ENCODE measurements around the gene ARMH3.

DNA sequence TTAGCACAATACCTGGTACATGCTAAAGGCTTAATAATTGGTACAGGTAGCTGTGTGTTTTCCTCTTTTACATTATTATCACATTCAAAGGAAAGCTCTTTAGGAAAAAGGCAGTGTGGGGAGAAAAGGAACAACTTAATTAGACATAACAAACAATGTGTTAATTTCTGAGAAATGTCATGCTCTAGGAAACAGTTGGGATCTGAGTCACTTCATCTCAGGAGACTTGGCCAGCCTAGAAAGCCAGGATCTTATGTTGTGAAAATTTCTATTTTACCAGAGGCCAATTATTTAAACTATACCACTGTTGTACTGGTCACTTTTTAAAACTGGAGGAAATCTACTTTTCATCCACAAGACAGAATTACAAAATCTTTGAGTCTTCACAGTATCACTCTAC, 39.6 kb downstream of the ARMH3 start:
- TF ChIP-seq, protein P1, sequence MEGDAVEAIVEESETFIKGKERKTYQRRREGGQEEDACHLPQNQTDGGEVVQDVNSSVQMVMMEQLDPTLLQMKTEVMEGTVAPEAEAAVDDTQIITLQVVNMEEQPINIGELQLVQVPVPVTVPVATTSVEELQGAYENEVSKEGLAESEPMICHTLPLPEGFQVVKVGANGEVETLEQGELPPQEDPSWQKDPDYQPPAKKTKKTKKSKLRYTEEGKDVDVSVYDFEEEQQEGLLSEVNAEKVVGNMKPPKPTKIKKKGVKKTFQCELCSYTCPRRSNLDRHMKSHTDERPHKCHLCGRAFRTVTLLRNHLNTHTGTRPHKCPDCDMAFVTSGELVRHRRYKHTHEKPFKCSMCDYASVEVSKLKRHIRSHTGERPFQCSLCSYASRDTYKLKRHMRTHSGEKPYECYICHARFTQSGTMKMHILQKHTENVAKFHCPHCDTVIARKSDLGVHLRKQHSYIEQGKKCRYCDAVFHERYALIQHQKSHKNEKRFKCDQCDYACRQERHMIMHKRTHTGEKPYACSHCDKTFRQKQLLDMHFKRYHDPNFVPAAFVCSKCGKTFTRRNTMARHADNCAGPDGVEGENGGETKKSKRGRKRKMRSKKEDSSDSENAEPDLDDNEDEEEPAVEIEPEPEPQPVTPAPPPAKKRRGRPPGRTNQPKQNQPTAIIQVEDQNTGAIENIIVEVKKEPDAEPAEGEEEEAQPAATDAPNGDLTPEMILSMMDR (conservative IDR thresholded peaks at IDR 0.05 in 1 of 2, IDR thresholded peaks at IDR 0.05 in 1 of 2; ENCODE audit: extremely low read depth in 1 of 2, insufficient read depth in 1 of 2, low read depth in 1 of 2, low read length in 2 of 2): no peak
- TF ChIP-seq EZH2 (IDR thresholded peaks at IDR 0.05; ENCODE audit: borderline replicate concordance, low read length): no peak

Measured in mammary epithelial cell (primary cell).